Measurements from ENCODE around the gene TMPRSS6. TPM values are rescaled to one million over a fixed set of nuclear protein-coding genes. Genes with fewer than 3 reads are reported as not detected.

TMPRSS6 gene
- total and polyA plus RNA-seq, 2 of the 13 experiments (the other 11 are each of a cell fraction or from before 2014, with no cell fraction given), result 4.2 to 4.8 TPM

GRCh38 chr22:37023743-37024338 is 85.7 kb downstream of the TMPRSS6 start (continued):
- TF ChIP-seq, protein P1, sequence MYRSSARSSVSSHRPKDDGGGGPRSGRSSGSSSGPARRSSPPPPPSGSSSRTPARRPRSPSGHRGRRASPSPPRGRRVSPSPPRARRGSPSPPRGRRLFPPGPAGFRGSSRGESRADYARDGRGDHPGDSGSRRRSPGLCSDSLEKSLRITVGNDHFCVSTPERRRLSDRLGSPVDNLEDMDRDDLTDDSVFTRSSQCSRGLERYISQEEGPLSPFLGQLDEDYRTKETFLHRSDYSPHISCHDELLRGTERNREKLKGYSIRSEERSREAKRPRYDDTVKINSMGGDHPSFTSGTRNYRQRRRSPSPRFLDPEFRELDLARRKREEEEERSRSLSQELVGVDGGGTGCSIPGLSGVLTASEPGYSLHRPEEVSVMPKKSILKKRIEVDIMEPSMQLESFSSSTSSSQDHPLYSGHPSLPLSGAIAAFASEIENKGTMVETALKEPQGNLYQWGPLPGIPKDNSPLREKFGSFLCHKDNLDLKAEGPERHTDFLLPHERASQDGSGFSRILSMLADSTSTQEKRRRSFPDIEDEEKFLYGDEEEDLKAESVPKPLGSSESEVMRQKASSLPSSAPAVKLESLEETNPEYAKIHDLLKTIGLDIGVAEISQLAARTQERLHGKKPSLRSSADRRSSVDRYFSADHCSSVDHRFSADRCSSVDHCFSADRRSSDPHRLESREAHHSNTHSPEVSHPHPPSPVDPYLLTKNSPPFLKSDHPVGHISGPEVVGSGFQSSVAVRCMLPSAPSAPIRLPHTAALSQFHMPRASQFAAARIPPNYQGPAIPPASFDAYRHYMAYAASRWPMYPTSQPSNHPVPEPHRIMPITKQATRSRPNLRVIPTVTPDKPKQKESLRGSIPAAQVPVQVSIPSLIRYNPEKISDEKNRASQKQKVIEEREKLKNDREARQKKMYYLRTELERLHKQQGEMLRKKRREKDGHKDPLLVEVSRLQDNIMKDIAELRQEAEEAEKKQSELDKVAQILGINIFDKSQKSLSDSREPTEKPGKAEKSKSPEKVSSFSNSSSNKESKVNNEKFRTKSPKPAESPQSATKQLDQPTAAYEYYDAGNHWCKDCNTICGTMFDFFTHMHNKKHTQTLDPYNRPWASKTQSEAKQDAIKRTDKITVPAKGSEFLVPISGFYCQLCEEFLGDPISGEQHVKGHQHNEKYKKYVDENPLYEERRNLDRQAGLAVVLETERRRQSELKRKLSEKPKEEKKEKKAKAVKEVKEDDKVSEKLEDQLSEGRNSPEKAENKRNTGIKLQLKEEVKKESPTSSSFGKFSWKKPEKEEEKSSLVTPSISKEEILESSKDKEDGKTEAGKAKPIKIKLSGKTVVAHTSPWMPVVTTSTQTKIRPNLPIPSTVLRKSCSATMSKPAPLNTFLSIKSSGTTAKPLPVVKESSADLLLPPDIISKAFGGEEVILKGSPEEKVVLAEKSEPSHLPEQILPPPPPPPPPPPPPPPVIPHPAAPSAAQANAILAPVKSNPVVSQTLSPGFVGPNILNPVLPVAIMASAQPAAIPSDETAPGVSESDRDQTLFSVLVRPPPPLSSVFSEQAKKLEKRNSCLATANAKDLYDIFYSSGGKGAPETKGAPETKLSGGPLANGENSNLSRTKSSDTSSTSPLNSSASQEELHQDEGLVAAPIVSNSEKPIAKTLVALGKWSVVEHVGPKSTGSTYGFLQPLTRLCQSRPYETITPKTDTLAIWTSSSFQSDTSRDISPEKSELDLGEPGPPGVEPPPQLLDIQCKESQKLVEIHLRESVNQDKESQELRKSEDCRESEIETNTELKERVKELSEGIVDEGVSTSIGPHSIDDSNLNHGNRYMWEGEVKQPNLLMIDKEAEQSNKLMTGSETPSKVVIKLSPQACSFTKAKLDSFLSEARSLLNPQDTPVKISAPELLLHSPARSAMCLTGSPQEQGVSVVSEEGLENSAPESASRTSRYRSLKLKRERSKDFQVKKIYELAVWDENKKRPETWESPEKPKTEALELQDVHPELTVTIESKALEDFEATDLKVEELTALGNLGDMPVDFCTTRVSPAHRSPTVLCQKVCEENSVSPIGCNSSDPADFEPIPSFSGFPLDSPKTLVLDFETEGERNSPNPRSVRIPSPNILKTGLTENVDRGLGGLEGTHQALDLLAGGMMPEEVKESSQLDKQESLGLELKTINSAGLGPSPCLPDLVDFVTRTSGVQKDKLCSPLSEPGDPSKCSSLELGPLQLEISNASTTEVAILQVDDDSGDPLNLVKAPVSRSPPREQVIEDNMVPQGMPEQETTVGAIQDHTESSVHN (CRISPR knock-in tag; IDR thresholded peaks at IDR 0.05), result no peak
- TF ChIP-seq NFYB (CRISPR knock-in tag; IDR thresholded peaks at IDR 0.05) (no peak), ZSCAN30 (CRISPR knock-in tag; IDR thresholded peaks at IDR 0.05) (no peak), ARNTL (CRISPR knock-in tag; IDR thresholded peaks at IDR 0.05) (no peak), ARID3A (IDR thresholded peaks at IDR 0.05; ENCODE audit: low read depth, low read length) (no peak), POGZ (CRISPR knock-in tag; IDR thresholded peaks at IDR 0.05) (peak; percentile 54; the same call in 1 of the 2 replicates), ZIK1 (CRISPR knock-in tag; IDR thresholded peaks at IDR 0.05; ENCODE audit: borderline replicate concordance, low read depth) (no peak)
- TF ChIP-seq, protein P2, sequence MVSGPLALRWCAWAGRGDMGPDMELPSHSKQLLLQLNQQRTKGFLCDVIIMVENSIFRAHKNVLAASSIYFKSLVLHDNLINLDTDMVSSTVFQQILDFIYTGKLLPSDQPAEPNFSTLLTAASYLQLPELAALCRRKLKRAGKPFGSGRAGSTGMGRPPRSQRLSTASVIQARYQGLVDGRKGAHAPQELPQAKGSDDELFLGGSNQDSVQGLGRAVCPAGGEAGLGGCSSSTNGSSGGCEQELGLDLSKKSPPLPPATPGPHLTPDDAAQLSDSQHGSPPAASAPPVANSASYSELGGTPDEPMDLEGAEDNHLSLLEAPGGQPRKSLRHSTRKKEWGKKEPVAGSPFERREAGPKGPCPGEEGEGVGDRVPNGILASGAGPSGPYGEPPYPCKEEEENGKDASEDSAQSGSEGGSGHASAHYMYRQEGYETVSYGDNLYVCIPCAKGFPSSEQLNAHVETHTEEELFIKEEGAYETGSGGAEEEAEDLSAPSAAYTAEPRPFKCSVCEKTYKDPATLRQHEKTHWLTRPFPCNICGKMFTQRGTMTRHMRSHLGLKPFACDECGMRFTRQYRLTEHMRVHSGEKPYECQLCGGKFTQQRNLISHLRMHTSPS (CRISPR knock-in tag; IDR thresholded peaks at IDR 0.05; ENCODE audit: low read depth), result peak; percentile 99
- TF ChIP-seq, protein P3, sequence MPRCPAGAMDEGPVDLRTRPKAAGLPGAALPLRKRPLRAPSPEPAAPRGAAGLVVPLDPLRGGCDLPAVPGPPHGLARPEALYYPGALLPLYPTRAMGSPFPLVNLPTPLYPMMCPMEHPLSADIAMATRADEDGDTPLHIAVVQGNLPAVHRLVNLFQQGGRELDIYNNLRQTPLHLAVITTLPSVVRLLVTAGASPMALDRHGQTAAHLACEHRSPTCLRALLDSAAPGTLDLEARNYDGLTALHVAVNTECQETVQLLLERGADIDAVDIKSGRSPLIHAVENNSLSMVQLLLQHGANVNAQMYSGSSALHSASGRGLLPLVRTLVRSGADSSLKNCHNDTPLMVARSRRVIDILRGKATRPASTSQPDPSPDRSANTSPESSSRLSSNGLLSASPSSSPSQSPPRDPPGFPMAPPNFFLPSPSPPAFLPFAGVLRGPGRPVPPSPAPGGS (CRISPR knock-in tag; IDR thresholded peaks at IDR 0.05), result no peak
- TF ChIP-seq, protein P4, sequence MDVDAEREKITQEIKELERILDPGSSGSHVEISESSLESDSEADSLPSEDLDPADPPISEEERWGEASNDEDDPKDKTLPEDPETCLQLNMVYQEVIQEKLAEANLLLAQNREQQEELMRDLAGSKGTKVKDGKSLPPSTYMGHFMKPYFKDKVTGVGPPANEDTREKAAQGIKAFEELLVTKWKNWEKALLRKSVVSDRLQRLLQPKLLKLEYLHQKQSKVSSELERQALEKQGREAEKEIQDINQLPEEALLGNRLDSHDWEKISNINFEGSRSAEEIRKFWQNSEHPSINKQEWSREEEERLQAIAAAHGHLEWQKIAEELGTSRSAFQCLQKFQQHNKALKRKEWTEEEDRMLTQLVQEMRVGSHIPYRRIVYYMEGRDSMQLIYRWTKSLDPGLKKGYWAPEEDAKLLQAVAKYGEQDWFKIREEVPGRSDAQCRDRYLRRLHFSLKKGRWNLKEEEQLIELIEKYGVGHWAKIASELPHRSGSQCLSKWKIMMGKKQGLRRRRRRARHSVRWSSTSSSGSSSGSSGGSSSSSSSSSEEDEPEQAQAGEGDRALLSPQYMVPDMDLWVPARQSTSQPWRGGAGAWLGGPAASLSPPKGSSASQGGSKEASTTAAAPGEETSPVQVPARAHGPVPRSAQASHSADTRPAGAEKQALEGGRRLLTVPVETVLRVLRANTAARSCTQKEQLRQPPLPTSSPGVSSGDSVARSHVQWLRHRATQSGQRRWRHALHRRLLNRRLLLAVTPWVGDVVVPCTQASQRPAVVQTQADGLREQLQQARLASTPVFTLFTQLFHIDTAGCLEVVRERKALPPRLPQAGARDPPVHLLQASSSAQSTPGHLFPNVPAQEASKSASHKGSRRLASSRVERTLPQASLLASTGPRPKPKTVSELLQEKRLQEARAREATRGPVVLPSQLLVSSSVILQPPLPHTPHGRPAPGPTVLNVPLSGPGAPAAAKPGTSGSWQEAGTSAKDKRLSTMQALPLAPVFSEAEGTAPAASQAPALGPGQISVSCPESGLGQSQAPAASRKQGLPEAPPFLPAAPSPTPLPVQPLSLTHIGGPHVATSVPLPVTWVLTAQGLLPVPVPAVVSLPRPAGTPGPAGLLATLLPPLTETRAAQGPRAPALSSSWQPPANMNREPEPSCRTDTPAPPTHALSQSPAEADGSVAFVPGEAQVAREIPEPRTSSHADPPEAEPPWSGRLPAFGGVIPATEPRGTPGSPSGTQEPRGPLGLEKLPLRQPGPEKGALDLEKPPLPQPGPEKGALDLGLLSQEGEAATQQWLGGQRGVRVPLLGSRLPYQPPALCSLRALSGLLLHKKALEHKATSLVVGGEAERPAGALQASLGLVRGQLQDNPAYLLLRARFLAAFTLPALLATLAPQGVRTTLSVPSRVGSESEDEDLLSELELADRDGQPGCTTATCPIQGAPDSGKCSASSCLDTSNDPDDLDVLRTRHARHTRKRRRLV (CRISPR knock-in tag; IDR thresholded peaks at IDR 0.05), result no peak
